HCT116 (cell line): ENCODE measurements around the gene CBFA2T3. TPM values are rescaled to one million over a fixed set of nuclear protein-coding genes. Genes with fewer than 3 reads are reported as not detected.

ENCODE experiments used
- ATAC-seq: fragments of 200-7000 bp; cut with Tn5 transposase; 2 replicates; pipeline ENCODE4 v1.9.1; 2020; ENCODE audit warnings: mild to moderate bottlenecking, moderate library complexity
- BruUV-seq: library from RNA; stranded (reverse); fragments of 400-500 nt; replicated peaks from 2 replicates; lab custom pipeline; 2021; lab: Mats Ljungman, UMichigan
- CTCF ChIA-PET: fragments of 300-600 bp; sonication (Branson Sonifier 250); formaldehyde crosslinking; loops from one replicate; lab custom pipeline; 2021; ENCODE audit warnings: antibody characterized with exemption; lab: Charles Lee
- POLR2A ChIA-PET: fragments of 300-600, 350-600 bp; sonication (Branson Sonifier 250); formaldehyde crosslinking; loops from one replicate; lab custom pipeline; 2021; ENCODE audit warnings: antibody characterized with exemption; lab: Charles Lee
- RAD21 ChIA-PET, 2 experiments: fragments of 300-600 bp; sonication (Branson Sonifier 250); formaldehyde crosslinking; loops; one replicate each; lab custom pipeline; 2023; ENCODE audit warnings: low total read pairs in 2 of 2; ENCODE audit not compliant: uncharacterized antibody in 2 of 2, unreplicated experiment in 2 of 2, low non-redundant PET in 1 of 2; lab: Charles Lee
- DNase-seq: peaks from one replicate; pipeline ENCODE4 v3.0.0-alpha.2; 2010; ENCODE audit warnings: low read depth, low spot score
- H2AFZ ChIP-seq: fragments of 200-600 bp; shearing (Covaris generic), sonication (generic); 2 replicates; pipeline ENCODE4 v1.6.1; 2017; ENCODE audit warnings: low read depth, mixed run types, mixed read lengths, antibody characterized with exemption, low read length; ENCODE audit not compliant: poor library complexity, severe bottlenecking
- H3K27ac ChIP-seq: 2 replicates; pipeline ENCODE4 v1.5.1; 2012; ENCODE audit warnings: low read depth, low read length
- H3K27me3 ChIP-seq: fragments of 200-600 bp; sonication (generic); 2 replicates; pipeline ENCODE4 v1.6.1; 2016; ENCODE audit warnings: mixed run types, low read length, mixed read lengths; ENCODE audit not compliant: insufficient read depth
- H3K36me3 ChIP-seq, 2 experiments: fragments of 200-500 bp in 1 of 2; fragments of 200-600 bp in 1 of 2; sonication (Bioruptor generic) in 1 of 2; sonication (generic) in 1 of 2; 2 replicates each; pipeline versions ENCODE4 v1.5.1 to v1.6.1; 2014 to 2016; ENCODE audit warnings: low read length in 2 of 2, inconsistent platforms in 1 of 2, mixed read lengths in 1 of 2, mixed run types in 1 of 2; ENCODE audit not compliant: insufficient read depth in 2 of 2, control insufficient read depth in 1 of 2
- H3K4me1 ChIP-seq, 2 experiments: fragments of 200-600 bp in 1 of 2; sonication (generic) in 1 of 2; 2 replicates each; pipeline versions ENCODE4 v1.5.1 to v1.6.1; 2012 to 2017; ENCODE audit warnings: low read length in 2 of 2, inconsistent platforms in 1 of 2, mild to moderate bottlenecking in 1 of 2, mixed read lengths in 1 of 2, mixed run types in 1 of 2, moderate library complexity in 1 of 2; ENCODE audit not compliant: insufficient read depth in 2 of 2, control insufficient read depth in 1 of 2
- H3K4me2 ChIP-seq: fragments of 200-600 bp; sonication (generic); 2 replicates; pipeline ENCODE4 v1.6.1; 2017; ENCODE audit warnings: mixed run types, low read length, mixed read lengths
- H3K4me3 ChIP-seq, 2 experiments: fragments of 200-600 bp in 1 of 2; sonication (generic) in 1 of 2; replicated peaks in 1 of 2; 2 replicates each; pipeline ENCODE4 v1.5.1; 2011 to 2016; ENCODE audit warnings: low read length in 2 of 2, control low read depth in 1 of 2, low read depth in 1 of 2, mild to moderate bottlenecking in 1 of 2, mixed read lengths in 1 of 2, mixed run types in 1 of 2
- H3K79me2 ChIP-seq: fragments of 200-600 bp; sonication (generic); 2 replicates; pipeline ENCODE4 v1.6.1; 2017; ENCODE audit warnings: mild to moderate bottlenecking, mixed run types, low read length, moderate library complexity, mixed read lengths; ENCODE audit not compliant: insufficient read depth
- H3K9ac ChIP-seq: fragments of 200-600 bp; sonication (generic); 2 replicates; pipeline ENCODE4 v1.6.1; 2016; ENCODE audit warnings: low read length, mixed read lengths
- H3K9me2 ChIP-seq: fragments of 200-600 bp; sonication (generic), shearing (Covaris generic); 2 replicates; pipeline ENCODE4 v1.6.1; 2017; ENCODE audit warnings: mixed run types, mild to moderate bottlenecking, moderate library complexity; ENCODE audit not compliant: insufficient read depth
- H3K9me3 ChIP-seq, 2 experiments: fragments of 200-500 bp in 1 of 2; fragments of 200-600 bp in 1 of 2; sonication (Bioruptor generic) in 1 of 2; sonication (generic) in 1 of 2; 2 replicates each; pipeline ENCODE4 v1.6.1; 2014 to 2017; ENCODE audit warnings: low read length in 2 of 2, mixed read lengths in 2 of 2, inconsistent platforms in 1 of 2, low read depth in 1 of 2, mild to moderate bottlenecking in 1 of 2, mixed run types in 1 of 2, moderate library complexity in 1 of 2; ENCODE audit not compliant: control insufficient read depth in 1 of 2, insufficient read depth in 1 of 2
- H4K20me1 ChIP-seq: fragments of 200-600 bp; sonication (generic), shearing (Covaris generic); 2 replicates; pipeline ENCODE4 v1.6.1; 2017; ENCODE audit warnings: mixed run types, mild to moderate bottlenecking, moderate library complexity; ENCODE audit not compliant: insufficient read depth
- ATF3 ChIP-seq: IDR thresholded peaks from 2 replicates; pipeline ENCODE4 v1.6.1; 2012
- CEBPB ChIP-seq: IDR thresholded peaks from 2 replicates; pipeline ENCODE4 v1.6.1; 2012; ENCODE audit warnings: low read depth
- EZH2phosphoT487 ChIP-seq: fragments of 200-600 bp; IDR thresholded peaks from 2 replicates; pipeline ENCODE4 v1.6.1; 2018; ENCODE audit warnings: antibody characterized with exemption, borderline replicate concordance
- POLR2AphosphoS5 ChIP-seq: IDR thresholded peaks from 2 replicates; pipeline ENCODE4 v1.6.1; 2011; ENCODE audit warnings: mild to moderate bottlenecking, low read depth, low read length, moderate library complexity
- SP1 ChIP-seq: IDR thresholded peaks from 2 replicates; pipeline ENCODE4 v1.6.1; 2012; ENCODE audit warnings: low read depth
- YY1 ChIP-seq: IDR thresholded peaks from 2 replicates; pipeline ENCODE4 v1.6.1; 2011; ENCODE audit warnings: low read length, low read depth, moderate library complexity, mild to moderate bottlenecking; ENCODE audit not compliant: insufficient replicate concordance; ENCODE audit errors: extremely low read depth
- intact Hi-C: fragments of 100-400 bp; cut with micrococcal nuclease; formaldehyde crosslinking; loops from 2 replicates; pipeline ENCODE4 v1.10.0; 2022
- total RNA-seq: library from RNA; stranded (reverse); gene quantifications from one replicate; pipeline ENCODE4 v1.2.1, GENCODE V29; 2021; ENCODE audit not compliant: unreplicated experiment

Gene CBFA2T3
- total RNA-seq, 1 experiment from 2014 or later, result 19.1 TPM

- Histone ChIP-seq H3K9me2 (no peaks in the 10 kb centered on the region), H3K9ac (no peak overlapping the region), H3K4me2 (no peak overlapping the region), H3K27ac (no peak overlapping the region), H3K27me3 (peaks cover 4% of the 10 kb centered on the region), H3K4me1 (no peaks in the 10 kb centered on the region), H3K79me2 (no peaks in the 10 kb centered on the region), H4K20me1 (no peaks in the 10 kb centered on the region), H3K9me3 (no peaks in the 10 kb centered on the region), H3K4me3 (no peak overlapping the region), H3K36me3 (no peaks in the 10 kb centered on the region), H2AFZ (no peak overlapping the region)
- CTCF ChIA-PET, result no interaction called here
- POLR2A ChIA-PET, result no interaction called here
- no peak for ATAC-seq
- RAD21 ChIA-PET, result no interaction called here
- BruUV-seq, result no TSS peak
- intact Hi-C loops, result no loop called here
- no peak for DNase-seq
- TF ChIP-seq SP1 (no peak), YY1 (no peak), POLR2AphosphoS5 (no peak), ATF3 (no peak), EZH2phosphoT487 (no peak), CEBPB (no peak)
Measured at GRCh38 chr16:88957433-88957767, 19.6 kb downstream of the CBFA2T3 start.

- Histone ChIP-seq H3K79me2 (no peaks in the 10 kb centered on the region), H4K20me1 (no peaks in the 10 kb centered on the region), H3K4me1 (no peaks in the 10 kb centered on the region), H3K9me3 (no peaks in the 10 kb centered on the region), H3K4me3 (no peak overlapping the region), H3K4me2 (no peak overlapping the region), H3K36me3 (no peaks in the 10 kb centered on the region), H3K27me3 (peaks cover 4% of the 10 kb centered on the region), H2AFZ (no peak overlapping the region), H3K9me2 (no peaks in the 10 kb centered on the region), H3K27ac (no peak overlapping the region; the same call in 1 of the 2 replicates), H3K9ac (no peak overlapping the region)
- ChIA-PET POLR2A (no interaction called here), CTCF (no interaction called here), RAD21 (no interaction called here)
- intact Hi-C loops, result no loop called here
- TF ChIP-seq CEBPB, result no peak
- no TSS peak for BruUV-seq
- DNase-seq, result no peak
- ATAC-seq, result no peak
Measured at GRCh38 chr16:88956546-88957432, 20.2 kb downstream of the CBFA2T3 start.
